ENCODE data around the gene PSD4. TPM values are rescaled to one million over a fixed set of nuclear protein-coding genes. Genes with fewer than 3 reads are reported as not detected.

Gene PSD4
- polyA plus RNA-seq, 1 of the 3 experiments (the other 2 are of a cell fraction): 0.35 TPM

DNA sequence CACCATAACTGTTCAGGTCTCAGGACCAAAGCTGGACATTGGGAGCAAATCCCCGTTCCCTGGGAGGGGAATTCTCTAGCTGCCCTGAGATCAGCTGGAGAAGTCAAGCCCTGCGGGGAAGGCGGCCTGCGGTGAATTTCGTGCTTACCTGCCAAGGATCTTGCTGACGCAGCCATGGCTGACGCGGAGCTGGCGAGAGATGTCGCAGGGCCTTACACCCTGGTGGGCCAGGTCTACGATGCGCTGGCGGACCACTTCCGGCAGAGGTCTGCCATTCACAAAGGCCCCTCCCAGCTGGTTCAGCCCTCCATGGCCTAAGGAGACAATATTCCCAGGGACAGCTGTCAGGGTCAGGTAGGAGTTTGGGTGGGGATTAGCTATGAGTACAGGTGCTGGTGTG, 72.8 kb downstream of the PSD4 start:
- no peak overlapping the region for H3K9ac ChIP-seq
- H3K4me3 ChIP-seq (ENCODE audit: low read depth in 2 of 2, low read length in 1 of 2): no peak overlapping the region
- H3K27me3 ChIP-seq (ENCODE audit: insufficient read depth): no peaks in the 10 kb centered on the region
- H3K27ac ChIP-seq (ENCODE audit: low read depth in 2 of 2, low read length in 1 of 2): no peak overlapping the region
- H4K20me1 ChIP-seq (ENCODE audit: insufficient read depth): no peaks in the 10 kb centered on the region
- ChIA-PET CTCF (interaction anchor here (1.5 to 5.6 kb wide), 6 partner anchors 41 to 144 kb away, joined by 3 to 46 read pairs (median 11); no protein-coding TSS in a partner anchor), POLR2A (no interaction called here)
- DNase-seq: no peak
- no peak overlapping the region for H2AFZ ChIP-seq (ENCODE audit: low read depth)
- H3F3A ChIP-seq (replicated peaks; ENCODE audit: insufficient read depth): no peaks in the 10 kb centered on the region
- H3K4me1 ChIP-seq (ENCODE audit: control insufficient read depth in 1 of 2, insufficient read depth in 2 of 2, low read depth in 1 of 2, low read length in 1 of 2): peaks cover 0 to 3% of the 10 kb centered on the region in 2 experiments; a peak in 2 of 4 replicates
- no peak for TF ChIP-seq NRF1 (IDR thresholded peaks at IDR 0.05; ENCODE audit: low read depth, low read length)
- TF ChIP-seq CHD2 (IDR thresholded peaks at IDR 0.05; ENCODE audit: low read length, partially characterized antibody): no peak
- no peak for TF ChIP-seq SIN3A (IDR thresholded peaks at IDR 0.05; ENCODE audit: borderline replicate concordance, low read depth, low read length)
- TF ChIP-seq GABPA (IDR thresholded peaks at IDR 0.05; ENCODE audit: low read depth): no peak
- no peak for TF ChIP-seq YY1 (IDR thresholded peaks at IDR 0.05; ENCODE audit: low read depth)
- TF ChIP-seq TEAD4 (IDR thresholded peaks at IDR 0.05; ENCODE audit: borderline replicate concordance, insufficient read depth): no peak
- TF ChIP-seq, protein P1, sequence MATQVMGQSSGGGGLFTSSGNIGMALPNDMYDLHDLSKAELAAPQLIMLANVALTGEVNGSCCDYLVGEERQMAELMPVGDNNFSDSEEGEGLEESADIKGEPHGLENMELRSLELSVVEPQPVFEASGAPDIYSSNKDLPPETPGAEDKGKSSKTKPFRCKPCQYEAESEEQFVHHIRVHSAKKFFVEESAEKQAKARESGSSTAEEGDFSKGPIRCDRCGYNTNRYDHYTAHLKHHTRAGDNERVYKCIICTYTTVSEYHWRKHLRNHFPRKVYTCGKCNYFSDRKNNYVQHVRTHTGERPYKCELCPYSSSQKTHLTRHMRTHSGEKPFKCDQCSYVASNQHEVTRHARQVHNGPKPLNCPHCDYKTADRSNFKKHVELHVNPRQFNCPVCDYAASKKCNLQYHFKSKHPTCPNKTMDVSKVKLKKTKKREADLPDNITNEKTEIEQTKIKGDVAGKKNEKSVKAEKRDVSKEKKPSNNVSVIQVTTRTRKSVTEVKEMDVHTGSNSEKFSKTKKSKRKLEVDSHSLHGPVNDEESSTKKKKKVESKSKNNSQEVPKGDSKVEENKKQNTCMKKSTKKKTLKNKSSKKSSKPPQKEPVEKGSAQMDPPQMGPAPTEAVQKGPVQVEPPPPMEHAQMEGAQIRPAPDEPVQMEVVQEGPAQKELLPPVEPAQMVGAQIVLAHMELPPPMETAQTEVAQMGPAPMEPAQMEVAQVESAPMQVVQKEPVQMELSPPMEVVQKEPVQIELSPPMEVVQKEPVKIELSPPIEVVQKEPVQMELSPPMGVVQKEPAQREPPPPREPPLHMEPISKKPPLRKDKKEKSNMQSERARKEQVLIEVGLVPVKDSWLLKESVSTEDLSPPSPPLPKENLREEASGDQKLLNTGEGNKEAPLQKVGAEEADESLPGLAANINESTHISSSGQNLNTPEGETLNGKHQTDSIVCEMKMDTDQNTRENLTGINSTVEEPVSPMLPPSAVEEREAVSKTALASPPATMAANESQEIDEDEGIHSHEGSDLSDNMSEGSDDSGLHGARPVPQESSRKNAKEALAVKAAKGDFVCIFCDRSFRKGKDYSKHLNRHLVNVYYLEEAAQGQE (IDR thresholded peaks at IDR 0.05; ENCODE audit: low read depth, low read length): no peak
- no peak for TF ChIP-seq EP300 (IDR thresholded peaks at IDR 0.05; ENCODE audit: borderline replicate concordance in 1 of 2, low read depth in 1 of 2, low read length in 1 of 2)
- no peak for TF ChIP-seq TCF12 (IDR thresholded peaks at IDR 0.05)
- no peak for TF ChIP-seq NFIC (IDR thresholded peaks at IDR 0.05; ENCODE audit: borderline replicate concordance)
- TF ChIP-seq RXRA (IDR thresholded peaks at IDR 0.05; ENCODE audit: borderline replicate concordance, low read depth): no peak
- TF ChIP-seq, protein P2, sequence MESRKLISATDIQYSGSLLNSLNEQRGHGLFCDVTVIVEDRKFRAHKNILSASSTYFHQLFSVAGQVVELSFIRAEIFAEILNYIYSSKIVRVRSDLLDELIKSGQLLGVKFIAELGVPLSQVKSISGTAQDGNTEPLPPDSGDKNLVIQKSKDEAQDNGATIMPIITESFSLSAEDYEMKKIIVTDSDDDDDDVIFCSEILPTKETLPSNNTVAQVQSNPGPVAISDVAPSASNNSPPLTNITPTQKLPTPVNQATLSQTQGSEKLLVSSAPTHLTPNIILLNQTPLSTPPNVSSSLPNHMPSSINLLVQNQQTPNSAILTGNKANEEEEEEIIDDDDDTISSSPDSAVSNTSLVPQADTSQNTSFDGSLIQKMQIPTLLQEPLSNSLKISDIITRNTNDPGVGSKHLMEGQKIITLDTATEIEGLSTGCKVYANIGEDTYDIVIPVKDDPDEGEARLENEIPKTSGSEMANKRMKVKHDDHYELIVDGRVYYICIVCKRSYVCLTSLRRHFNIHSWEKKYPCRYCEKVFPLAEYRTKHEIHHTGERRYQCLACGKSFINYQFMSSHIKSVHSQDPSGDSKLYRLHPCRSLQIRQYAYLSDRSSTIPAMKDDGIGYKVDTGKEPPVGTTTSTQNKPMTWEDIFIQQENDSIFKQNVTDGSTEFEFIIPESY (IDR thresholded peaks at IDR 0.05; ENCODE audit: borderline replicate concordance, low read depth): no peak
- TF ChIP-seq TAF1 (IDR thresholded peaks at IDR 0.05; ENCODE audit: borderline replicate concordance, low read depth, low read length): no peak
- no peak for TF ChIP-seq EZH2phosphoT487 (IDR thresholded peaks at IDR 0.05; ENCODE audit: borderline replicate concordance, low read depth)
- TF ChIP-seq MXI1 (IDR thresholded peaks at IDR 0.05; ENCODE audit: low read depth, low read length): no peak
- no peak for TF ChIP-seq RAD21 (IDR thresholded peaks at IDR 0.05; ENCODE audit: low read length)
- TF ChIP-seq, protein P3, sequence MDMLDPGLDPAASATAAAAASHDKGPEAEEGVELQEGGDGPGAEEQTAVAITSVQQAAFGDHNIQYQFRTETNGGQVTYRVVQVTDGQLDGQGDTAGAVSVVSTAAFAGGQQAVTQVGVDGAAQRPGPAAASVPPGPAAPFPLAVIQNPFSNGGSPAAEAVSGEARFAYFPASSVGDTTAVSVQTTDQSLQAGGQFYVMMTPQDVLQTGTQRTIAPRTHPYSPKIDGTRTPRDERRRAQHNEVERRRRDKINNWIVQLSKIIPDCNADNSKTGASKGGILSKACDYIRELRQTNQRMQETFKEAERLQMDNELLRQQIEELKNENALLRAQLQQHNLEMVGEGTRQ (IDR thresholded peaks at IDR 0.05; ENCODE audit: borderline replicate concordance, low read depth, low read length): no peak
- TF ChIP-seq, protein P4, sequence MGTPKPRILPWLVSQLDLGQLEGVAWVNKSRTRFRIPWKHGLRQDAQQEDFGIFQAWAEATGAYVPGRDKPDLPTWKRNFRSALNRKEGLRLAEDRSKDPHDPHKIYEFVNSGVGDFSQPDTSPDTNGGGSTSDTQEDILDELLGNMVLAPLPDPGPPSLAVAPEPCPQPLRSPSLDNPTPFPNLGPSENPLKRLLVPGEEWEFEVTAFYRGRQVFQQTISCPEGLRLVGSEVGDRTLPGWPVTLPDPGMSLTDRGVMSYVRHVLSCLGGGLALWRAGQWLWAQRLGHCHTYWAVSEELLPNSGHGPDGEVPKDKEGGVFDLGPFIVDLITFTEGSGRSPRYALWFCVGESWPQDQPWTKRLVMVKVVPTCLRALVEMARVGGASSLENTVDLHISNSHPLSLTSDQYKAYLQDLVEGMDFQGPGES (IDR thresholded peaks at IDR 0.05; ENCODE audit: low read depth, low read length): no peak
- TF ChIP-seq POLR2AphosphoS5 (IDR thresholded peaks at IDR 0.05; ENCODE audit: low read depth, low read length): no peak
- no peak for TF ChIP-seq FOXM1 (IDR thresholded peaks at IDR 0.05; ENCODE audit: low read depth)
- H3K9me3 ChIP-seq: no peaks in the 10 kb centered on the region
- 88% methylated on average over 10 of the region's 14 CpGs for WGBS (ENCODE audit: low lambda C conversion rate)
- no peak overlapping the region for H3K4me2 ChIP-seq
- H3K79me2 ChIP-seq (ENCODE audit: insufficient read depth): no peaks in the 10 kb centered on the region
- H3K36me3 ChIP-seq (replicated peaks in 1 of 2; ENCODE audit: control insufficient read depth in 1 of 2, insufficient read depth in 2 of 2, low read length in 1 of 2): no peaks in the 10 kb centered on the region
- no peaks in the 10 kb centered on the region for H3K9me2 ChIP-seq

Data from SK-N-SH (cell line).